DMS 273 treated with DMSO at 0.1 percent for 48 hours (cell line): ENCODE results near the gene SURF1.
"Not testable (repeated sequence)": the region's sequence is repeated elsewhere in the genome, so short reads cannot be mapped to it uniquely, and the experiment has no call there.

Source experiments
- DNase-seq: peaks from one replicate; lab custom pipeline; 2025; lab: John Stamatoyannopoulos, UW

Gene SURF1

GRCh38 chr9:133342570-133342969 is 13.7 kb downstream of the SURF1 start:
- DNase-seq = peak; percentile 31

DNA sequence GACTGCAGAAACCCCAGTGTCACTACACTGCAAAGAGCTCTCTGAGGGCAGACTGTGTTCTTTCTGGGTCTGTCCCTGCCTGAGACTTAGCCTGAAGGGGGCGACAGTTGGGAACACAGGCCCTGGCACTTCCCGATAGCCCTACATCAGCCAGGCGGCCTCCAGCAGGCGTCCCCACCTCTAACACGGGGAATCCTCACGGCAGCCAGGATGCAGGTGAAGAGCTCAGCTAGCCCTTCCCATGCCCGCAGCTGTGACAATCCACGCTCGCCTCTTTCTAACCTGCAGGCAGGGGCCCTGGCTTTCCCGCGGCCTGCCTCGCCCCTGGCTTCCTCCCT is 14.2 kb downstream of the SURF1 start:
- DNase-seq = no peak

DNA sequence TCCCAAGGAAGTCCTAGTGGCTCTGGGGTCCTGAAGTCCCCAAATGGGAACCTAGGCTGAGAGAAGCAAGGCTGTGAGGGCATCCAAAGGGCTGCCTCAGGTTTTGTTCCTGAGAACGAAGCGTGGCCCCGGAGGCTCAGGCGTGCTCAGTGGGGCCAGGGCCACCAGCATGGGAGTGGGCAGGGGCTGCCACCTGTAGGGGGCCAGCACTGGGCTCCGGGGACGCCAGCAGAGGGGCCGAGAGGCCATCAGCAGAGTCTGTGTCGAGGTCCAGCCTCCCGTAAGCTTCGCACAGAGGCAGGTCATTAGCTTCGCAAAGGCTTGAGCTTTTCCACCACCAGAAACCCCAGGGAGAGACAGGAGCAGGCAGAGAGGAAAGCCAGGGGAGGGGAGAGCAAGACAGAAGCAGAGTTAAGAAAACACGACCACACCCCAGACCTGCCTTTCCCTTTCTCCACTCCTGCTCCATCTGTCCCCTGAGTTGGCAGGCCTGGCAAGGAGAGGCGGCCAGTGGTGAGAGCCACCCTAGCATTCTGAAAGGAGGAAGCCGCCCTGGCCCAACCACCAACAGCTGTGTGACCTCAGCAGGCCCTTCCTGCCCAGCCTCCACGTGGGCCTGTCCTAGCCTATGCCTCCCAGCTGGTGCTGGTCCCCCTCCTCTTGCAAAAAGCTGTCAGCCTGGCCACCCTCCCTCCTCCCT is 14.8 kb downstream of the SURF1 start:
- no peak for DNase-seq

DNA sequence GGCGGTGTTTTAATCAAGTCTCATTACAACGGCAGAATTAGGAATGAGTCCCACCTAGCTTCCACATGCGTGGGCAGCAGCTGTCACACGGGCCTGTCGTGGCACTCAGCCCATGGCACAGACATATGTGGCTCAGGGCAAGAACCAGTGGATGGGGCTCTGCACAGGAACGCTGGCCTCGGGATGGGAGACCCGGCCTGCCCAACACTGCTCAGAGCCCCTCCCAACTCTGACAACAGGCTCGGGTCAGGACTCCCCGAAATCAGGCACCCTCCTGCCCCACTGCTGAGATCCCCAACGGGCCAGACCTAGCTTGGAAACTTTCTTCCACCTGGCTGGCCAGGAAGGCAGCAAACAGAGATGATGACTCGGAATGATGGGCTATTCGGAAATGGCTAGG is 15.4 kb downstream of the SURF1 start:
- DNase-seq = no peak

DNA sequence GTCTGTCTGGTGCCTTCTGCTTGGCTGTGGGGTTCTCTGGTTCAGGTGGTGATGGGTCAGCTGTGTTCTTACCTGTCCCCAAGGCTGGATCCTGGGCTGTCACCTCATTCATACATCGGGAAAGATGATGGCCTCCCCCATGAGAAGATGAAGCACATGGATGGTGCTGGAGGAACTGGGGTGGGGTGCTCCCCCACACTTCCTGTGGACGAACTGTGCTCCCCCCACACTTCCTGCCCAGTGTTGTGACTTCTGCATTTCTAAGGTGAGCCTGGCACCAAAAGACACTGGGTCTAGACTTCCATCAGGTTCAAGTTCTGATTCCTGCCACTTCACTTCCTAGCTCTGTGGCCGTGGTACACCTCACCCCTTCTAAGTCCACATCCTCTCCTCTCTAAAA is 16.0 kb downstream of the SURF1 start:
- no peak for DNase-seq

- no peak for DNase-seq
These were observed 16.6 kb downstream of the SURF1 start for GRCh38 chr9:133339641-133340040.

DNA sequence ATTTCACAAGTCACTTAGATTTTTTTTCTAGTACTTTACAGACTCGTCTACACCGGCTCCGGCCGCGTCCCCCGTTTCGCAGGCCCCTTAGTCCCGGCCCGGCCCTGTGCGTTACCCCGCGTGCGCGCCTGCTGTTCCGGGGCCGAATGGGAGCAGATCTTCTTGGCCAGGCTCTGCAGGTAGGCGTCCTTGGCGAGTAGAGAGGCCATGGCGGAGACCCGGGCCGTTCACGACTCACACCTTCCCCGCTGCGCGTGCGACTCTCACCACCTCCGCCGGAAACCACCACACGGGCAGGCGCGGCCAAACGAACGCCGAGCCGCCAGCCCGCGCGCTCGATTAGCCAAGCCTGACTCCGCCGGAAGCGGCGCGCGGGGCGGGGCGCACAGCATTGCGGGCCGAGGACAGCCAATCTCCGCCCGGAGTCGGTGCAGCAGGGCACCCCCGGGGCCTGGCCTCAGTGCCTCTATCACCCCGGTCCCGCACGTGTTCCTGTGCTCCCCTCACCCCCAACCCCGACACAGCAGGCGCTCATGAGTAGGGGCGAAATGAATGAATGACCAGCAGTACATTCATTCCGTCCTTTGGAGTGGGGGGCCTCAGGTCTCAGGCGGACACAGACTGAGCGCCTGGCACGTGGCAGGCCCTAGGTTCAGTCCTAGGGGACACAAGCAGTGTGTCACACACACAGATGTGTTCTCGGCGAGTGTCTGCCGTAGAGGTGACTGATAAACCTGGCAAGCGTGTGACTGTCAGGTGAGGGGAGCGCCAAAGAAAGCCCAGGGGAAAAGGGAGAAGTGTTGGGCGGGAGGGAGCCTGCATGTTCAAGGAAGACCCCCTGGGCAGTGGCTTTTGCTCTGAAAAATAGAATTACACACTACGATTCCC is 20.1 kb downstream of the SURF1 start, which contains the start of gene SURF6:
Gene SURF6, minus strand, starts transcription at position 265 of the 888 bp plus-strand sequence. Its CDS starts 56 bp downstream, at position 209.
- peak; percentile 68 for DNase-seq

- not testable (repeated sequence) for DNase-seq
These were observed 21.4 kb downstream of the SURF1 start for GRCh38 chr9:133334888-133335287.

GRCh38 chr9:133334161-133334560 is 22.1 kb downstream of the SURF1 start:
- DNase-seq = no peak

- DNase-seq = no peak
These were observed 22.7 kb downstream of the SURF1 start for GRCh38 chr9:133333566-133333965.

GRCh38 chr9:133333011-133333410 is 23.3 kb downstream of the SURF1 start:
- DNase-seq = no peak

DNA sequence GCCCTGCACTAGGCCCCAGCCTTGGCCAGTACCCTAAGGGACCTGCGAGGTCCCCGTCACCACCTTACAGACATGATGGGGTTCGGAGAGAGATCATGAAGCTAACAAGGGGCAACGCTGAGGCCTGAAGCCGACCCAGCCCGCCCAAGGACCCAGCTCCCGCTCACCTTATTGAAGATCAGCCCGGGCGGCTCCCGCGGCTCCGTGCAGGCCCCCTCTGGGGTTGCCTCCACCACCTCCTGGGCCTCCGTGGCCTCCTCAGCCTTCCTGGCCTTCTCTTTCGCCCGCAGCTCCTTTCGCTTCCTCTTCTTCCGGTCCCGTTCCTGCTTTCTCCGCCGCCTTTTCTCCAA is 23.9 kb downstream of the SURF1 start:
- DNase-seq = no peak

- DNase-seq = no peak
These were observed 24.5 kb downstream of the SURF1 start for GRCh38 chr9:133331641-133332380.

- DNase-seq = no peak
These were observed 25.1 kb downstream of the SURF1 start for GRCh38 chr9:133331221-133331620.

GRCh38 chr9:133329306-133330156 is 26.8 kb downstream of the SURF1 start:
- DNase-seq = not testable (repeated sequence)

- no peak for DNase-seq
These were observed 28.3 kb downstream of the SURF1 start for GRCh38 chr9:133327834-133328484.

DNA sequence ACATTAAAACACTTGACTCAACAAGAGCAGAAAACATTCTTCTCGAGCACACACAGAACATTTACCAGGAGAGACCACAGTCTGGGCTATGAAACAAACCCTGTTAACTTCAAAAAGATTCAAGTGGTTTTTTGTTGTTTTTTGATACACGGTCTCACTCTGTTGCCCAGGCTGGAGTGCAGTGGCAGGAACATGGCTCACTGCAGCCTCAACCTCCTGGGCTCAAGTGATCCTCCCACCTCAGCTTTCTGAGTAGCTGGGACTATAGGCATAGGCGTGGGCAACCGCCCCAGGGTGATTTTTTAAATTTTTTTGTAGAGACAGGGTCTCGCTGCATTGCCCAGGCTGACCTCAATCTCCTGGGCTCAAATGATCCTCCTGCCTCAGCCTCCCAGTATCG is 29.3 kb downstream of the SURF1 start:
- not testable (repeated sequence) for DNase-seq

DNA sequence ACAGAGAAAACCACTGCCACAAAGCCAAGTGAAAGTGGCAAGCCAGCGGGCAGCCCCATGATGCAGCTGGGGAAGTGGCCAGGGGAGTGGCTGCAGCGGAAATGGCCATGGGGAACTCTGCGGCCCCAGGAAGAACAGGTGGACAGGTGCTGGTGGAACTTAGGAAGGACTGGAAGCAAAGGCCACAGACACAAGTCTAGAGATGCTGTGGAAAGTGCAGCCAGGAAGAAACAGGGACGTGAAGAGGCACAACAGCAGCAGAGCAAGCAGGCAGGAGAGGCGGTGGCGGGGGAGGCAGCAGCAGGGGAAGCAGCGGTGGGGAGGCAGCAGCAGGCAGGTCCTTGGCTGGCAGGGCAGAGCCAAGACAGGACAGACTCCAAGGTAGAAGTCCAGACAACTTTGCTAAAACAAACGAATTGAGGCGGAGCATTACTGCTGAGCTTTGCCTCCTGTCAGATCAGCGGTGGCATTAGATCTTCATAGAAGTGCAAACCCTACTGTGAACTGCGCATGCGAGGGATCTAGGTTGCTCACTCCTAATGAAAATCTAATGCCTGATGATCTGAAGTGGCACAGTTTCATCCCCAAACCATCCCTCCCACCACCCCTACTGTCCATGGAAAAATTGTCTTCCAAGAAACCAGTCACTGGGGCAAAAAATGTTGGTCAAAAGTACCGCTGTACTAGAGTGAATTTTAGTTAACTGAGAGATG is 32.1 kb downstream of the SURF1 start:
- DNase-seq = no peak

DNA sequence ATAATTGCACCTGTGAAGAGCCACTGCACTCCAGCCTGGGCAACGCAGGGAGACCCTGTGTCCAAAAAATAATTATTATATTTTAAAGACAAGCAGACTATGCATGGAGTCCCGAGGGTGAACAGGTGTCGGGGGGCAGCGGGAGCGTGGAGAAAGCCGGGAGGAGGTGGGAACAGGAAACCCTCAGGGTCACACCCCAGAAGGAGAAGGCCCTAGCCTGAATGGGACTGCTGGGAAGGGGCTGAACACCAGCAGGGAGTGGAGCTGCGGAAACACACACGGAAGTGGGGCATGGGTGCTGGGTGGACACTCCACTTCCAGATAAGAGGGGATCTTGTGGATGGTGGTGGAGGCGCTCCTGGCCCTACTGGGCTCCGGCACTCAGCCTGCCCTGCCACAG is 33.1 kb downstream of the SURF1 start:
- no peak for DNase-seq

GRCh38 chr9:133322701-133323100 is 33.6 kb downstream of the SURF1 start:
- no peak for DNase-seq
